Neural progenitor cell (in vitro differentiated cells): ENCODE results near the gene CHRNA7. TPM values are rescaled to one million over a fixed set of nuclear protein-coding genes. Genes with fewer than 3 reads are reported as not detected.

Experiments
- DNase-seq: peaks from one replicate; pipeline ENCODE4 v3.0.0-alpha.2; 2016; ENCODE audit warnings: low spot score
- H2AFZ ChIP-seq: fragments of 200-600 bp; sonication (generic); replicated peaks from 2 replicates; pipeline ENCODE4 v1.6.1; 2016; ENCODE audit warnings: antibody characterized with exemption
- H3F3A ChIP-seq: fragments of 200-600 bp; sonication (generic); 2 replicates; pipeline ENCODE4 v1.6.1; 2016; ENCODE audit warnings: antibody characterized with exemption, low read depth
- H3K27ac ChIP-seq: fragments of 200-600 bp; sonication (generic); 2 replicates; pipeline ENCODE4 v1.5.1; 2016; ENCODE audit warnings: mild to moderate bottlenecking
- H3K27me3 ChIP-seq: fragments of 200-600 bp; sonication (generic); 2 replicates; pipeline ENCODE4 v1.6.1; 2016; ENCODE audit warnings: mild to moderate bottlenecking, moderate library complexity
- H3K36me3 ChIP-seq: fragments of 200-600 bp; sonication (generic); 2 replicates; pipeline ENCODE4 v1.5.1; 2016
- H3K4me1 ChIP-seq: fragments of 200-600 bp; sonication (generic); 2 replicates; pipeline ENCODE4 v1.6.1; 2016; ENCODE audit warnings: mixed run types
- H3K4me2 ChIP-seq: fragments of 200-600 bp; sonication (generic); 2 replicates; pipeline ENCODE4 v1.6.1; 2016
- H3K4me3 ChIP-seq: fragments of 200-600 bp; sonication (generic); 2 replicates; pipeline ENCODE4 v1.5.1; 2016
- H3K79me2 ChIP-seq: fragments of 200-600 bp; sonication (generic); 2 replicates; pipeline ENCODE4 v1.6.1; 2016; ENCODE audit warnings: low read depth
- H3K9ac ChIP-seq: fragments of 200-600 bp; sonication (generic); 2 replicates; pipeline ENCODE4 v1.6.1; 2016
- H3K9me3 ChIP-seq: fragments of 200-600 bp; sonication (generic); 2 replicates; pipeline ENCODE4 v1.5.1; 2016; ENCODE audit warnings: low read depth
- H4K20me1 ChIP-seq: fragments of 200-600 bp; sonication (generic); 2 replicates; pipeline ENCODE4 v1.6.1; 2016; ENCODE audit warnings: low read depth
- H3K27ac Mint-ChIP-seq: 3 replicates; pipeline ENCODE4 v1.8.0; 2021; ENCODE audit warnings: mixed read lengths
- H3K27me3 Mint-ChIP-seq: 2 replicates; pipeline ENCODE4 v1.8.0; 2022; ENCODE audit warnings: low read depth, mild to moderate bottlenecking, inconsistent platforms, moderate library complexity, mixed read lengths; ENCODE audit not compliant: insufficient read depth
- H3K36me3 Mint-ChIP-seq: 3 replicates; pipeline ENCODE4 v1.8.0; 2021; ENCODE audit warnings: mixed read lengths
- H3K4me1 Mint-ChIP-seq: 3 replicates; pipeline ENCODE4 v1.8.0; 2021; ENCODE audit warnings: mixed read lengths
- H3K4me3 Mint-ChIP-seq: 3 replicates; pipeline ENCODE4 v1.8.0; 2021; ENCODE audit warnings: mild to moderate bottlenecking, moderate library complexity, mixed read lengths
- H3K9me3 Mint-ChIP-seq: 3 replicates; pipeline ENCODE4 v1.8.0; 2020; ENCODE audit warnings: mixed read lengths
- EZH2 ChIP-seq: fragments of 200-600 bp; sonication (generic); IDR thresholded peaks from 2 replicates; pipeline ENCODE4 v1.6.1; 2017; ENCODE audit warnings: antibody characterized with exemption, mild to moderate bottlenecking, moderate library complexity
- EZH2phosphoT487 ChIP-seq: fragments of 200-600 bp; sonication (generic); IDR thresholded peaks from 2 replicates; pipeline ENCODE4 v1.6.1; 2017; ENCODE audit warnings: antibody characterized with exemption
- total RNA-seq: library from RNA; depleted of rRNA; stranded (reverse); fragments of >200 nt; gene quantifications from 2 replicates; pipeline ENCODE4 v1.2.3, GENCODE V29; 2015; ENCODE audit warnings: low replicate concordance
- TF ChIP-seq, protein P1 (sequence below): fragments of 200-600 bp; sonication (generic); IDR thresholded peaks from 2 replicates; pipeline ENCODE4 v1.5.1; 2017; ENCODE audit warnings: antibody characterized with exemption, mild to moderate bottlenecking

The CHRNA7 gene
- total RNA-seq, 1 donor from 2014 or later: 14.0 TPM

DNA sequence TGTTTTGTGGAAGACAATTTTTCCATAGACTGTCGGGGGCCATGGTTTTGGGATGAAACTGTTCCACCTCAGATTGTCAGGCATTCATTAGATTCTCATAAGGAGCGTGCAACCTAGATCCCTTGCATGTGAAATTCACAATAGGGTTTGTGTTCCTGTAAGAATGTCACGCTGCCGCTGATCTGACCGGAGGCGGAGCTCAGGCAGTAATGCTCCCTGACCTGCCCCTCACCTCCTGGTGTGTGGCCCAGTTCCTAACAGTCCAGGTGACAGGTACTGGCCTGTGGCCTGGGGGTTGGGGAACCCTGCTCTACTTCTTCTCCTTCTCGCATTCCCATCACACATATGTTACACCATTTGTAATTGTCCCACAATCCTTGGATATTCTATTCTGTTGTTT lies 11.0 kb downstream of the CHRNA7 start:
- peaks cover 9% of the 10 kb centered on the region for H3K4me1 ChIP-seq
- peak; percentile 40 for DNase-seq
- no peak overlapping the region for H3K9ac ChIP-seq

DNA sequence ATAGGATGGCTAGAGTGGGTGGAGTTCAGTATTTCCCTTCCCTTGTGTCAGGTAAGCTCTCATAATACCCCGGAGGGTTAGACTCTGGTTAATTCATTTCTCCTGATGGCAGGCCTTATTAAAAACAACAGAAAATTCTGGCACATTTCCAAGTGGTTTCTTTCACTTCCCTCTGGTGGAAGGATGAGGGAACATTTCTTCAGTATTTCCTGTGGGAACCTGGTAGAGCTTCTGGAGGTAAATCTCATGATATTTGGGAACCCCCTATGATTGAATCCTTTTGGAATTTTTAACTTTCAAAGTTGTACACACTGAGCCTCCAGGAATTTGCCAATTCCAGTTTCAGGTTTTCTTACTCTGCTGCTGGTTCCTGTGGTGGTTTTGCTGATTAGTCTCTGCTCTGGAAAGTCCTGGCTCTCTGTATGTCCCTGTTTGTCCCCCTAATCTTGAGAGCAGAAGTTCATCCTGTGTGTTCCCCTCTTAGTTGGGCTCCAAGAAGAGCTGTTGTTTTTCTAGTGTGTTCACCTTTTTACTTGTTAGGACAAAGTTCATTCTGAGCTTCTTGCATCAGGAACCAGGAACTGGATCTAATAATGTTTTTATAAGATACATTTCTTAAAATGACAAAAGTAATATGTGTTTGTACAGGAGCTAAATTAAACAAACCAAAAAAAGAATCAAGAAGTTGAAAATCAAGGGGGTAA lies 12.1 kb downstream of the CHRNA7 start:
- H3K36me3 Mint-ChIP-seq: no peaks in the 10 kb centered on the region
- H3K9me3 Mint-ChIP-seq: no peaks in the 10 kb centered on the region
- Histone ChIP-seq H3K9me3 (no peaks in the 10 kb centered on the region), H3K4me1 (peaks cover 9% of the 10 kb centered on the region), H3K4me3 (no peak overlapping the region), H3K4me2 (no peak overlapping the region), H3F3A (no peaks in the 10 kb centered on the region), H3K36me3 (no peaks in the 10 kb centered on the region), H3K27me3 (no peaks in the 10 kb centered on the region), H4K20me1 (no peaks in the 10 kb centered on the region), H3K27ac (no peak overlapping the region), H3K9ac (no peak overlapping the region), H2AFZ (no peak overlapping the region), H3K79me2 (no peaks in the 10 kb centered on the region)
- H3K27me3 Mint-ChIP-seq: no peaks in the 10 kb centered on the region
- no peak overlapping the region for H3K27ac Mint-ChIP-seq
- no peak overlapping the region for H3K4me3 Mint-ChIP-seq
- no peaks in the 10 kb centered on the region for H3K4me1 Mint-ChIP-seq
- no peak for DNase-seq
- TF ChIP-seq, protein P1, sequence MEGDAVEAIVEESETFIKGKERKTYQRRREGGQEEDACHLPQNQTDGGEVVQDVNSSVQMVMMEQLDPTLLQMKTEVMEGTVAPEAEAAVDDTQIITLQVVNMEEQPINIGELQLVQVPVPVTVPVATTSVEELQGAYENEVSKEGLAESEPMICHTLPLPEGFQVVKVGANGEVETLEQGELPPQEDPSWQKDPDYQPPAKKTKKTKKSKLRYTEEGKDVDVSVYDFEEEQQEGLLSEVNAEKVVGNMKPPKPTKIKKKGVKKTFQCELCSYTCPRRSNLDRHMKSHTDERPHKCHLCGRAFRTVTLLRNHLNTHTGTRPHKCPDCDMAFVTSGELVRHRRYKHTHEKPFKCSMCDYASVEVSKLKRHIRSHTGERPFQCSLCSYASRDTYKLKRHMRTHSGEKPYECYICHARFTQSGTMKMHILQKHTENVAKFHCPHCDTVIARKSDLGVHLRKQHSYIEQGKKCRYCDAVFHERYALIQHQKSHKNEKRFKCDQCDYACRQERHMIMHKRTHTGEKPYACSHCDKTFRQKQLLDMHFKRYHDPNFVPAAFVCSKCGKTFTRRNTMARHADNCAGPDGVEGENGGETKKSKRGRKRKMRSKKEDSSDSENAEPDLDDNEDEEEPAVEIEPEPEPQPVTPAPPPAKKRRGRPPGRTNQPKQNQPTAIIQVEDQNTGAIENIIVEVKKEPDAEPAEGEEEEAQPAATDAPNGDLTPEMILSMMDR: no peak
- TF ChIP-seq EZH2 (no peak), EZH2phosphoT487 (no peak)

More for the DNA sequence above, 11.0 kb downstream of the CHRNA7 start:
- no peak overlapping the region for H2AFZ ChIP-seq
- H3K36me3 Mint-ChIP-seq: no peaks in the 10 kb centered on the region
- TF ChIP-seq EZH2phosphoT487 (no peak), EZH2 (no peak)
- TF ChIP-seq, protein P1: no peak
- no peak overlapping the region for H3K27ac ChIP-seq
- H3K9me3 Mint-ChIP-seq: no peaks in the 10 kb centered on the region
- H3K9me3 ChIP-seq: no peaks in the 10 kb centered on the region
- peak overlapping the region; percentile 1 for H3K4me2 ChIP-seq
- H3K4me3 Mint-ChIP-seq: no peak overlapping the region
- no peaks in the 10 kb centered on the region for H3F3A ChIP-seq
- no peaks in the 10 kb centered on the region for H3K27me3 Mint-ChIP-seq
- no peak overlapping the region for H3K4me3 ChIP-seq
- H3K27me3 ChIP-seq: no peaks in the 10 kb centered on the region
- H3K4me1 Mint-ChIP-seq: no peaks in the 10 kb centered on the region
- no peaks in the 10 kb centered on the region for H4K20me1 ChIP-seq
- no peaks in the 10 kb centered on the region for H3K36me3 ChIP-seq
- H3K27ac Mint-ChIP-seq: no peak overlapping the region
- H3K79me2 ChIP-seq: no peaks in the 10 kb centered on the region

DNA sequence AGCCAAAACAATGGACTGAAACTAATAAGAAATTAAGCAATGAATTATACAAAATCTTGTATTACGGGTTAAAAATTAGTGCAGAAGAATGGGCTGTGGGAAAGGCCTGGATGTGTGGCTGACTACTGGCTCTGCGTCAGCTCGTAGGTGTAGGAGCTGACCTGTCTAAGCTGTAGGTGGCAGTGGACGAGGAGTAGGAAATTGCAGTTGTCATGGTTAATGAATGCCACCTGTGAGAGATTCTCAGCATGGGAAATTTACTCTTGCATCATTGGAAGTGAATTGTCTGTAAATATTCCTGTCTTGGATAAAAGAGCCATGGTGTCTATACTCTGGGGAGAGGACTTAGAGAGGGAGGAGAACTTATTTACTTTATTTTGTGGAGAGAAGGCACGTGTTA lies 23.4 kb downstream of the CHRNA7 start:
- peaks cover 12% of the 10 kb centered on the region for H3K9me3 Mint-ChIP-seq
- no peaks in the 10 kb centered on the region for H3K9me3 ChIP-seq
- H3K27ac ChIP-seq: no peak overlapping the region
- no peaks in the 10 kb centered on the region for H3K4me1 ChIP-seq
- no peak overlapping the region for H3K9ac ChIP-seq
- peaks cover 3% of the 10 kb centered on the region for H3K36me3 Mint-ChIP-seq
- H3K36me3 ChIP-seq: no peaks in the 10 kb centered on the region
- TF ChIP-seq, protein P1: no peak
- TF ChIP-seq EZH2phosphoT487 (no peak), EZH2 (no peak)
- peaks cover 3% of the 10 kb centered on the region for H3K27me3 Mint-ChIP-seq
- no peaks in the 10 kb centered on the region for H3F3A ChIP-seq
- no peaks in the 10 kb centered on the region for H3K27me3 ChIP-seq
- H3K4me3 Mint-ChIP-seq: no peak overlapping the region
- DNase-seq: no peak
- H3K79me2 ChIP-seq: no peaks in the 10 kb centered on the region
- peaks cover 6% of the 10 kb centered on the region for H3K4me1 Mint-ChIP-seq
- no peak overlapping the region for H2AFZ ChIP-seq
- H3K4me2 ChIP-seq: no peak overlapping the region
- no peak overlapping the region for H3K4me3 ChIP-seq
- no peak overlapping the region for H3K27ac Mint-ChIP-seq
- H4K20me1 ChIP-seq: no peaks in the 10 kb centered on the region
